ENCODE results near the gene DIAPH2.
"Not testable (repeated sequence)": the region's sequence is repeated elsewhere in the genome, so short reads cannot be mapped to it uniquely, and the experiment has no call there.

Gene DIAPH2

GRCh38 chrX:96833333-96833732 lies 148.7 kb downstream of the DIAPH2 start:
- DNase-seq (ENCODE audit: low read depth), result no peak

- no peak for DNase-seq (ENCODE audit: low read depth)
Measured at GRCh38 chrX:96834137-96834536, 149.5 kb downstream of the DIAPH2 start.

- no peak for DNase-seq (ENCODE audit: low read depth)
Measured at GRCh38 chrX:96835660-96836289, 151.1 kb downstream of the DIAPH2 start.

GRCh38 chrX:96837808-96838207 lies 153.2 kb downstream of the DIAPH2 start:
- no peak for DNase-seq (ENCODE audit: low read depth)

GRCh38 chrX:96838537-96838936 lies 153.9 kb downstream of the DIAPH2 start:
- DNase-seq (ENCODE audit: low read depth), result no peak

- DNase-seq (ENCODE audit: low read depth), result no peak
Measured at GRCh38 chrX:96841325-96841724, 156.7 kb downstream of the DIAPH2 start.

GRCh38 chrX:96841866-96842265 lies 157.2 kb downstream of the DIAPH2 start:
- not testable (repeated sequence) for DNase-seq (ENCODE audit: low read depth)

- no peak for DNase-seq (ENCODE audit: low read depth)
Measured at GRCh38 chrX:96843566-96843965, 158.9 kb downstream of the DIAPH2 start.

- no peak for DNase-seq (ENCODE audit: low read depth)
Measured at GRCh38 chrX:96846841-96847240, 162.2 kb downstream of the DIAPH2 start.

GRCh38 chrX:96859422-96859821 lies 174.8 kb downstream of the DIAPH2 start:
- DNase-seq (ENCODE audit: low read depth), result not testable (repeated sequence)

- DNase-seq (ENCODE audit: low read depth), result no peak
Measured at GRCh38 chrX:96861218-96861617, 176.6 kb downstream of the DIAPH2 start.

- no peak for DNase-seq (ENCODE audit: low read depth)
Measured at GRCh38 chrX:96861661-96862060, 177.0 kb downstream of the DIAPH2 start.

- DNase-seq (ENCODE audit: low read depth), result no peak
Measured at GRCh38 chrX:96883608-96884007, 199.0 kb downstream of the DIAPH2 start, which contains the start of gene RPA4. TSS of gene RPA4 (plus strand) at chrX:96883908. CDS start at chrX:96884311, 403 bp downstream.

- no peak for DNase-seq (ENCODE audit: low read depth)
Measured at GRCh38 chrX:96884027-96884426, 199.4 kb downstream of the DIAPH2 start.

- no peak for DNase-seq (ENCODE audit: low read depth)
Measured at GRCh38 chrX:96889726-96890125, 205.1 kb downstream of the DIAPH2 start.

- no peak for DNase-seq (ENCODE audit: low read depth)
Measured at GRCh38 chrX:96906741-96907140, 222.1 kb downstream of the DIAPH2 start.

GRCh38 chrX:96907516-96908272 lies 223.1 kb downstream of the DIAPH2 start:
- no peak for DNase-seq (ENCODE audit: low read depth)

- DNase-seq (ENCODE audit: low read depth), result no peak
Measured at GRCh38 chrX:96909291-96909690, 224.6 kb downstream of the DIAPH2 start.

- DNase-seq (ENCODE audit: low read depth), result no peak
Measured at GRCh38 chrX:96918864-96919263, 234.2 kb downstream of the DIAPH2 start.

GRCh38 chrX:96919672-96920071 lies 235.0 kb downstream of the DIAPH2 start:
- no peak for DNase-seq (ENCODE audit: low read depth)

- DNase-seq (ENCODE audit: low read depth), result no peak
Measured at GRCh38 chrX:96924581-96924980, 239.9 kb downstream of the DIAPH2 start.

GRCh38 chrX:96929036-96929435 lies 244.4 kb downstream of the DIAPH2 start:
- DNase-seq (ENCODE audit: low read depth), result no peak

- DNase-seq (ENCODE audit: low read depth), result no peak
Measured at GRCh38 chrX:96957718-96958117, 273.1 kb downstream of the DIAPH2 start.

GRCh38 chrX:96971812-96972211 lies 287.2 kb downstream of the DIAPH2 start:
- no peak for DNase-seq (ENCODE audit: low read depth)

All from GM04504 (cell line).